Measurements from ENCODE around the gene ITGAE. TPM values are rescaled to one million over a fixed set of nuclear protein-coding genes. Genes with fewer than 3 reads are reported as not detected.

Gene ITGAE
- total RNA-seq, 4 donors from 2014 or later = 19.8 to 48.3 (median 30.8) TPM

DNA sequence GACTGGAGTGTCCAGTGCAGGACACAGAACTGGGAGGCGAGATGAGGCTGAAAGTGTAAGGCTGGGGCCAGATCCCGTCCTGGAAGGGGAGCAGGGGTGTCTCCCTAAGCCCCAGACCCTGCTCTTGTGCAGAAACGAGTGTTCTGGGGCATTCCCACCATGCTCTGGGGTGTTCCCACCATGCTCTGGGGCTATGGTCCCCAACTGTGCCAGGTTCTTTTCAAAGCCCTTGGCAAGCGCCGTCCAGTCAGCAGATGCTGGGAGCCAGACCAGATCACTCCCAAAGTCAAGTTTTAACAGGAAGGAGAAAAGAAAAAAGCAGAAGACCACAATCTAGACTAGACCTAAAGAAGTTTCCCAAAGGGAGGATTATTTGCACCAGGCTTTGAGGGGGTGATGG is 135.2 kb downstream of the ITGAE start:
- TF ChIP-seq, protein P1, sequence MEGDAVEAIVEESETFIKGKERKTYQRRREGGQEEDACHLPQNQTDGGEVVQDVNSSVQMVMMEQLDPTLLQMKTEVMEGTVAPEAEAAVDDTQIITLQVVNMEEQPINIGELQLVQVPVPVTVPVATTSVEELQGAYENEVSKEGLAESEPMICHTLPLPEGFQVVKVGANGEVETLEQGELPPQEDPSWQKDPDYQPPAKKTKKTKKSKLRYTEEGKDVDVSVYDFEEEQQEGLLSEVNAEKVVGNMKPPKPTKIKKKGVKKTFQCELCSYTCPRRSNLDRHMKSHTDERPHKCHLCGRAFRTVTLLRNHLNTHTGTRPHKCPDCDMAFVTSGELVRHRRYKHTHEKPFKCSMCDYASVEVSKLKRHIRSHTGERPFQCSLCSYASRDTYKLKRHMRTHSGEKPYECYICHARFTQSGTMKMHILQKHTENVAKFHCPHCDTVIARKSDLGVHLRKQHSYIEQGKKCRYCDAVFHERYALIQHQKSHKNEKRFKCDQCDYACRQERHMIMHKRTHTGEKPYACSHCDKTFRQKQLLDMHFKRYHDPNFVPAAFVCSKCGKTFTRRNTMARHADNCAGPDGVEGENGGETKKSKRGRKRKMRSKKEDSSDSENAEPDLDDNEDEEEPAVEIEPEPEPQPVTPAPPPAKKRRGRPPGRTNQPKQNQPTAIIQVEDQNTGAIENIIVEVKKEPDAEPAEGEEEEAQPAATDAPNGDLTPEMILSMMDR (IDR thresholded peaks at IDR 0.05; ENCODE audit: low read depth) = no peak

Other genes with a start within 250 kb of the ITGAE start
- 1 to 10 TPM in 3 of 4 donors, under 1 TPM in 1; 0.16 to 2.8 (median 1.3) TPM for gene TRPV3, start 243.4 kb downstream of the ITGAE start, total RNA-seq
- 1 to 10 TPM; 4.2 to 6.8 (median 5.1) TPM for gene TRPV1, start 191.8 kb downstream of the ITGAE start, total RNA-seq
- 10 to 100 TPM in 3 of 4 donors, 1 to 10 TPM in 1; 7.3 to 16.8 (median 10.8) TPM for gene SHPK, start 164.9 kb downstream of the ITGAE start, total RNA-seq
- 10 to 100 TPM; 16.8 to 28.2 (median 23.6) TPM for gene CTNS, start 164.4 kb downstream of the ITGAE start, total RNA-seq
- 10 to 100 TPM; 62.2 to 90.1 (median 76.9) TPM for gene TAX1BP3, start 132.6 kb downstream of the ITGAE start, total RNA-seq
- gene EMC6, start 132.4 kb downstream of the ITGAE start, total RNA-seq = 10 to 100 TPM; 14.5 to 17.2 (median 15.3) TPM
- gene P2RX5, start 105.0 kb downstream of the ITGAE start, total RNA-seq = under 1 TPM in 1 of 4 donors, not detected in 3; 0.68 TPM
- under 1 TPM in 3 of 4 donors, not detected in 1; 0.33 to 0.44 (median 0.34) TPM for gene HASPIN, start 77.3 kb downstream of the ITGAE start, total RNA-seq
- gene NCBP3, start 45.1 kb upstream of the ITGAE start, total RNA-seq = 10 to 100 TPM; 21.6 to 26.4 (median 23.6) TPM
- 1 to 10 TPM; 3.2 to 6.6 (median 3.8) TPM for gene CAMKK1, start 91.9 kb upstream of the ITGAE start, total RNA-seq
- gene P2RX1, start 115.3 kb upstream of the ITGAE start, total RNA-seq = 1 to 10 TPM in 3 of 4 donors, under 1 TPM in 1; 0.94 to 9.3 (median 1.8) TPM
- 1 to 10 TPM; 2.3 to 7.5 (median 3.3) TPM for gene ATP2A3, start 163.2 kb upstream of the ITGAE start, total RNA-seq

All from subcutaneous adipose tissue (tissue), 4 donors.